ENCODE data around the gene CRKL.

DNA sequence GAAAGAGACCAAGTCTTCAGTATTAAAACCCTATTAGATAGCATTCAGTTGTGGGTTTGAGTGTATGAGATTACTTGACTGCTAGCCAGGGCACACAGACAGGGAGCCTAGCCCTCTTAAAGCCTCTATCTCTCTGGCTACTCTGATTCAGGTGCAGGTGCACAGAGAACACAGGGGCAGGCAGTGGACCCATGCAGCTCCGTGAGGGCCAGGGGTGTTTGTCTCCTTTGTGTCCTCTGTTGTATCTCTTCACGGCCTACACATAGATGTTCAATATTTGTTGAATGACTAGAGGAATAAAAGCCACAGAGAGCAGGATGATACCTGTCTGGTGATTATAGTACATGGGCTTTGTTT, 28.3 kb downstream of the CRKL start:
- no peak for TF ChIP-seq EZH2 (IDR thresholded peaks at IDR 0.05; ENCODE audit: borderline replicate concordance, low read depth, low read length, severe bottlenecking)
- TF ChIP-seq, protein P1, sequence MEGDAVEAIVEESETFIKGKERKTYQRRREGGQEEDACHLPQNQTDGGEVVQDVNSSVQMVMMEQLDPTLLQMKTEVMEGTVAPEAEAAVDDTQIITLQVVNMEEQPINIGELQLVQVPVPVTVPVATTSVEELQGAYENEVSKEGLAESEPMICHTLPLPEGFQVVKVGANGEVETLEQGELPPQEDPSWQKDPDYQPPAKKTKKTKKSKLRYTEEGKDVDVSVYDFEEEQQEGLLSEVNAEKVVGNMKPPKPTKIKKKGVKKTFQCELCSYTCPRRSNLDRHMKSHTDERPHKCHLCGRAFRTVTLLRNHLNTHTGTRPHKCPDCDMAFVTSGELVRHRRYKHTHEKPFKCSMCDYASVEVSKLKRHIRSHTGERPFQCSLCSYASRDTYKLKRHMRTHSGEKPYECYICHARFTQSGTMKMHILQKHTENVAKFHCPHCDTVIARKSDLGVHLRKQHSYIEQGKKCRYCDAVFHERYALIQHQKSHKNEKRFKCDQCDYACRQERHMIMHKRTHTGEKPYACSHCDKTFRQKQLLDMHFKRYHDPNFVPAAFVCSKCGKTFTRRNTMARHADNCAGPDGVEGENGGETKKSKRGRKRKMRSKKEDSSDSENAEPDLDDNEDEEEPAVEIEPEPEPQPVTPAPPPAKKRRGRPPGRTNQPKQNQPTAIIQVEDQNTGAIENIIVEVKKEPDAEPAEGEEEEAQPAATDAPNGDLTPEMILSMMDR (IDR thresholded peaks at IDR 0.05; ENCODE audit: borderline replicate concordance, extremely low read depth, low read length, poor library complexity, severe bottlenecking), result no peak

Measured in DND-41 (cell line).